Mesenchymal stem cell (in vitro differentiated cells and primary cell): ENCODE results near the gene EXOC6B.

Experiments
- DNase-seq: peaks from one replicate; pipeline ENCODE4 v3.0.0-alpha.2; 2013
- H2AFZ ChIP-seq: one replicate; pipeline ENCODE4 v1.6.1; 2013; ENCODE audit warnings: low read depth, mild to moderate bottlenecking, control low read depth, inconsistent platforms, low read length, moderate library complexity
- H2AK5ac ChIP-seq: 2 replicates; pipeline ENCODE4 v1.6.1; 2013; ENCODE audit warnings: low read length, moderate library complexity, mild to moderate bottlenecking, inconsistent platforms; ENCODE audit not compliant: severe bottlenecking
- H2BK120ac ChIP-seq: one replicate; pipeline ENCODE4 v1.6.1; 2013; ENCODE audit warnings: low read depth, mild to moderate bottlenecking, inconsistent platforms, low read length, moderate library complexity
- H2BK12ac ChIP-seq, 2 experiments: one replicate each; pipeline ENCODE4 v1.6.1; 2013; ENCODE audit warnings: inconsistent platforms in 2 of 2, low read length in 2 of 2, mild to moderate bottlenecking in 2 of 2, moderate library complexity in 2 of 2, control low read depth in 1 of 2
- H2BK15ac ChIP-seq: one replicate; pipeline ENCODE4 v1.6.1; 2013; ENCODE audit warnings: mild to moderate bottlenecking, low read depth, inconsistent platforms; ENCODE audit not compliant: poor library complexity, severe bottlenecking
- H2BK5ac ChIP-seq: 2 replicates; pipeline ENCODE4 v1.6.1; 2013; ENCODE audit warnings: low read depth, mild to moderate bottlenecking, low read length, control low read depth, inconsistent platforms; ENCODE audit not compliant: poor library complexity, severe bottlenecking
- H3K14ac ChIP-seq, 2 experiments: one replicate each; pipeline ENCODE4 v1.6.1; 2013; ENCODE audit warnings: inconsistent platforms in 2 of 2, low read length in 2 of 2, control low read depth in 1 of 2, mild to moderate bottlenecking in 1 of 2, moderate library complexity in 1 of 2
- H3K18ac ChIP-seq, 2 experiments: one replicate each; pipeline ENCODE4 v1.6.1; 2013; ENCODE audit warnings: inconsistent platforms in 2 of 2, low read length in 2 of 2, control low read depth in 1 of 2, low read depth in 1 of 2, mild to moderate bottlenecking in 1 of 2
- H3K23ac ChIP-seq, 2 experiments: one replicate each; pipeline ENCODE4 v1.6.1; 2013; ENCODE audit warnings: inconsistent platforms in 2 of 2, low read length in 2 of 2, mild to moderate bottlenecking in 2 of 2, moderate library complexity in 2 of 2, control low read depth in 1 of 2
- H3K27ac ChIP-seq: 2 replicates; pipeline ENCODE4 v1.5.1; 2013; ENCODE audit warnings: mild to moderate bottlenecking, moderate library complexity, low read length, control low read depth, inconsistent platforms; ENCODE audit not compliant: poor library complexity, severe bottlenecking
- H3K27me3 ChIP-seq, 2 experiments: 2 replicates each; pipeline versions ENCODE4 v1.6.1 to v1.7.0; 2013; ENCODE audit warnings: low read length in 2 of 2, mild to moderate bottlenecking in 2 of 2, moderate library complexity in 2 of 2, control low read depth in 1 of 2, inconsistent platforms in 1 of 2; ENCODE audit not compliant: control insufficient read depth in 1 of 2, insufficient read depth in 1 of 2
- H3K36me3 ChIP-seq, 2 experiments: 2 replicates each; pipeline versions ENCODE4 v1.6.1 to v1.7.0; 2013; ENCODE audit warnings: low read length in 2 of 2, control low read depth in 1 of 2, inconsistent platforms in 1 of 2, low read depth in 1 of 2, mild to moderate bottlenecking in 1 of 2; ENCODE audit not compliant: insufficient read depth in 2 of 2, control insufficient read depth in 1 of 2
- H3K4ac ChIP-seq, 2 experiments: one replicate each; pipeline ENCODE4 v1.6.1; 2013; ENCODE audit warnings: inconsistent platforms in 2 of 2, low read length in 2 of 2, mild to moderate bottlenecking in 2 of 2, moderate library complexity in 2 of 2, control low read depth in 1 of 2, low read depth in 1 of 2
- H3K4me1 ChIP-seq: 2 replicates; pipeline ENCODE4 v1.6.1; 2013; ENCODE audit warnings: low read depth, low read length, control low read depth; ENCODE audit not compliant: control insufficient read depth, insufficient read depth
- H3K4me2 ChIP-seq: 2 replicates; pipeline ENCODE4 v1.6.1; 2013; ENCODE audit warnings: low read length, mild to moderate bottlenecking, inconsistent platforms; ENCODE audit not compliant: poor library complexity, severe bottlenecking
- H3K4me3 ChIP-seq, 2 experiments: 2 replicates each; pipeline versions ENCODE4 v1.5.1 to v1.7.0; 2013; ENCODE audit warnings: low read length in 2 of 2, mild to moderate bottlenecking in 2 of 2, control low read depth in 1 of 2, low read depth in 1 of 2; ENCODE audit not compliant: insufficient read depth in 1 of 2
- H3K79me1 ChIP-seq: replicated peaks from 2 replicates; pipeline ENCODE4 v1.6.1; 2013; ENCODE audit warnings: mild to moderate bottlenecking, control low read depth, low read length, inconsistent platforms; ENCODE audit not compliant: poor library complexity, severe bottlenecking
- H3K9ac ChIP-seq: 2 replicates; pipeline ENCODE4 v1.7.0; 2013; ENCODE audit warnings: mild to moderate bottlenecking, low read length, moderate library complexity
- H3K9me3 ChIP-seq: 2 replicates; pipeline ENCODE4 v1.7.0; 2013; ENCODE audit warnings: mild to moderate bottlenecking, low read length; ENCODE audit not compliant: control insufficient read depth
- H4K8ac ChIP-seq: one replicate; pipeline ENCODE4 v1.6.1; 2013; ENCODE audit warnings: inconsistent platforms, mild to moderate bottlenecking, low read length, moderate library complexity
- H4K91ac ChIP-seq: one replicate; pipeline ENCODE4 v1.6.1; 2013; ENCODE audit warnings: mild to moderate bottlenecking, low read length, inconsistent platforms
- WGBS: methylation state at CpG from one replicate; pipeline ENCODE4 v1.1.7; 2013; ENCODE audit warnings: mixed read lengths; 5-methylcytosine and 5-hydroxymethylcytosine counted together

The EXOC6B gene

GRCh38 chr2:72148003-72148836 lies 677.6 kb downstream of the EXOC6B start:
- Histone ChIP-seq H2BK15ac (no peak overlapping the region), H3K4me1 (peaks cover 51% of the 10 kb centered on the region), H3K36me3 (no peaks in the 10 kb centered on the region), H3K18ac (no peak overlapping the region), H3K27me3 (peaks cover 49 to 81% of the 10 kb centered on the region in 2 experiments), H2BK12ac (no peak overlapping the region), H3K4me2 (peak overlapping the region; percentile 87), H3K23ac (no peak overlapping the region), H3K14ac (no peak overlapping the region), H3K9ac (peak overlapping the region; percentile 85), H4K91ac (no peak overlapping the region), H3K79me1 (no peaks in the 10 kb centered on the region), H3K4me3 (peak overlapping the region; percentile 38 to 87), H3K27ac (no peak overlapping the region), H2AFZ (no peak overlapping the region), H2BK5ac (no peak overlapping the region), H3K4ac (no peak overlapping the region), H3K9me3 (no peaks in the 10 kb centered on the region), H2AK5ac (no peak overlapping the region), H2BK120ac (no peak overlapping the region), H4K8ac (no peak overlapping the region)
- no peak for DNase-seq
- WGBS: 2% methylated on average over 41 of the region's 68 CpGs

GRCh38 chr2:72147303-72147971 lies 678.4 kb downstream of the EXOC6B start, which contains the start of gene CYP26B1:
CYP26B1 (minus strand) TSS chr2:72147862; CDS start chr2:72147834, 28 bp downstream.
- WGBS: under 1% methylated on average over 49 of the region's 69 CpGs

GRCh38 chr2:72146347-72147302 lies 679.2 kb downstream of the EXOC6B start:
- Histone ChIP-seq H4K8ac (no peak overlapping the region), H2BK12ac (no peak overlapping the region), H2AK5ac (no peak overlapping the region), H3K4me2 (peak overlapping the region; percentile 63), H3K4me1 (peaks cover 55% of the 10 kb centered on the region), H3K9ac (peak overlapping the region; percentile 81), H2BK15ac (no peak overlapping the region), H3K4ac (no peak overlapping the region), H2AFZ (no peak overlapping the region), H3K79me1 (no peaks in the 10 kb centered on the region), H2BK5ac (no peak overlapping the region), H4K91ac (no peak overlapping the region), H3K23ac (no peak overlapping the region), H3K4me3 (peak overlapping the region; percentile 41 to 87), H3K36me3 (no peaks in the 10 kb centered on the region), H3K9me3 (no peaks in the 10 kb centered on the region), H3K27ac (no peak overlapping the region), H3K27me3 (peaks cover 36 to 78% of the 10 kb centered on the region in 2 experiments), H2BK120ac (no peak overlapping the region), H3K14ac (no peak overlapping the region), H3K18ac (no peak overlapping the region)
- no peak for DNase-seq
- 3% methylated on average over 54 of the region's 58 CpGs for WGBS

More at GRCh38 chr2:72147303-72147971, 678.4 kb downstream of the EXOC6B start, which contains the start of gene CYP26B1:
- H3K4me3 ChIP-seq: peak within 1 kb of the TSS; percentile 41 to 87
- H3K4ac ChIP-seq: no peak within 1 kb of the TSS
- peaks cover 55% of the 10 kb centered on the region for H3K4me1 ChIP-seq
- H3K36me3 ChIP-seq: no peaks in the 10 kb centered on the region
- no peak within 1 kb of the TSS for H3K27ac ChIP-seq
- H3K27me3 ChIP-seq: peaks cover 42 to 82% of the 10 kb centered on the region in 2 experiments
- peak within 1 kb of the TSS; percentile 87 for H3K4me2 ChIP-seq
- no peak within 1 kb of the TSS for H2AFZ ChIP-seq
- no peak within 1 kb of the TSS for H2BK120ac ChIP-seq
- no peak within 1 kb of the TSS for H2AK5ac ChIP-seq
- no peak within 1 kb of the TSS for H2BK12ac ChIP-seq
- H3K9me3 ChIP-seq: no peaks in the 10 kb centered on the region
- H2BK5ac ChIP-seq: no peak within 1 kb of the TSS
- H4K8ac ChIP-seq: peak within 1 kb of the TSS; percentile 8
- H4K91ac ChIP-seq: no peak within 1 kb of the TSS
- H3K18ac ChIP-seq: no peak within 1 kb of the TSS
- H3K79me1 ChIP-seq: no peaks in the 10 kb centered on the region
- H3K23ac ChIP-seq: peak within 1 kb of the TSS in 1 of 2 experiments; percentile 23
- H3K14ac ChIP-seq: no peak within 1 kb of the TSS
- peak within 1 kb of the TSS; percentile 85 for H3K9ac ChIP-seq
- no peak for DNase-seq
- no peak within 1 kb of the TSS for H2BK15ac ChIP-seq
